ENCODE measurements around the gene DNER. TPM values are rescaled to one million over a fixed set of nuclear protein-coding genes. Genes with fewer than 3 reads are reported as not detected.

DNER gene
- polyA plus RNA-seq, 1 donor (not counting 4 experiments of a cell fraction or from before 2014, with no cell fraction given) = 8.5 TPM

- DNase-seq (ENCODE audit: low read depth, low spot score) = no peak
- Histone ChIP-seq H3K79me2 (ENCODE audit: control insufficient read depth, insufficient read depth, low read length) (no peaks in the 10 kb centered on the region), H3K4me2 (ENCODE audit: control insufficient read depth, extremely low read depth, insufficient read depth, low read depth, low read length) (no peak overlapping the region), H4K20me1 (ENCODE audit: control insufficient read depth, extremely low read depth, insufficient read depth, low read length) (no peaks in the 10 kb centered on the region), H3K9ac (ENCODE audit: control insufficient read depth, extremely low read depth, insufficient read depth, low read length) (no peak overlapping the region), H3K4me3 (ENCODE audit: control insufficient read depth in 2 of 3, extremely low read depth in 1 of 3, insufficient read depth in 2 of 3, low read depth in 1 of 3, low read length in 3 of 3) (no peak overlapping the region), H3K36me3 (ENCODE audit: control insufficient read depth in 2 of 2, extremely low read depth in 1 of 2, insufficient read depth in 2 of 2, low read length in 2 of 2) (no peaks in the 10 kb centered on the region), H2AFZ (ENCODE audit: control insufficient read depth, low read length) (no peak overlapping the region), H3K4me1 (ENCODE audit: control insufficient read depth, extremely low read depth, insufficient read depth, low read length) (no peaks in the 10 kb centered on the region), H3K27me3 (ENCODE audit: control insufficient read depth, extremely low read depth, insufficient read depth, low read length) (no peaks in the 10 kb centered on the region), H3K27ac (ENCODE audit: control insufficient read depth, insufficient read depth, low read length) (no peak overlapping the region), H3K9me3 (ENCODE audit: control insufficient read depth, low read depth, low read length) (no peaks in the 10 kb centered on the region), H3K9me1 (ENCODE audit: control insufficient read depth, extremely low read depth, insufficient read depth, low read length) (no peaks in the 10 kb centered on the region)
- dilution Hi-C loops (cut with MboI; ENCODE audit: extremely low pct_ligation_motif_present, low sequenced_read_pairs) = no loop called here
- TF ChIP-seq EZH2 (IDR thresholded peaks at IDR 0.05; ENCODE audit: low read length) = no peak
- no peak for FAIRE-seq
These were observed 61.6 kb downstream of the DNER start for GRCh38 chr2:229652796-229653195.

GRCh38 chr2:229650901-229651300, 63.5 kb downstream of the DNER start:
- no peak overlapping the region for H3K27ac ChIP-seq (ENCODE audit: control insufficient read depth, insufficient read depth, low read length)
- DNase-seq (ENCODE audit: low read depth, low spot score) (no peak), FAIRE-seq (no peak)
- no peak overlapping the region for H3K4me2 ChIP-seq (ENCODE audit: control insufficient read depth, extremely low read depth, insufficient read depth, low read depth, low read length)
- no peak overlapping the region for H3K9ac ChIP-seq (ENCODE audit: control insufficient read depth, extremely low read depth, insufficient read depth, low read length)
- no peaks in the 10 kb centered on the region for H3K9me1 ChIP-seq (ENCODE audit: control insufficient read depth, extremely low read depth, insufficient read depth, low read length)
- dilution Hi-C loops (cut with MboI; ENCODE audit: extremely low pct_ligation_motif_present, low sequenced_read_pairs) = no loop called here
- no peak overlapping the region for H2AFZ ChIP-seq (ENCODE audit: control insufficient read depth, low read length)
- H3K4me1 ChIP-seq (ENCODE audit: control insufficient read depth, extremely low read depth, insufficient read depth, low read length) = no peaks in the 10 kb centered on the region
- H3K4me3 ChIP-seq (ENCODE audit: control insufficient read depth in 2 of 3, extremely low read depth in 1 of 3, insufficient read depth in 2 of 3, low read depth in 1 of 3, low read length in 3 of 3) = no peak overlapping the region
- no peaks in the 10 kb centered on the region for H3K9me3 ChIP-seq (ENCODE audit: control insufficient read depth, low read depth, low read length)
- H3K79me2 ChIP-seq (ENCODE audit: control insufficient read depth, insufficient read depth, low read length) = no peaks in the 10 kb centered on the region
- TF ChIP-seq CTCF (optimal IDR thresholded peaks at IDR 0.05 in 1 of 3, IDR thresholded peaks at IDR 0.05 in 1 of 3, conservative IDR thresholded peaks at IDR 0.05 in 1 of 3; ENCODE audit: extremely low read depth in 1 of 3, insufficient read depth in 2 of 3, low read length in 3 of 3) = no peak
- no peak for TF ChIP-seq EZH2 (IDR thresholded peaks at IDR 0.05; ENCODE audit: low read length)
- no peaks in the 10 kb centered on the region for H3K27me3 ChIP-seq (ENCODE audit: control insufficient read depth, extremely low read depth, insufficient read depth, low read length)
- H4K20me1 ChIP-seq (ENCODE audit: control insufficient read depth, extremely low read depth, insufficient read depth, low read length) = no peaks in the 10 kb centered on the region
- H3K36me3 ChIP-seq (ENCODE audit: control insufficient read depth in 2 of 2, extremely low read depth in 1 of 2, insufficient read depth in 2 of 2, low read length in 2 of 2) = no peaks in the 10 kb centered on the region

GRCh38 chr2:229650059-229650458, 64.3 kb downstream of the DNER start:
- H3K4me1 ChIP-seq (ENCODE audit: control insufficient read depth, extremely low read depth, insufficient read depth, low read length) = no peaks in the 10 kb centered on the region
- DNase-seq (ENCODE audit: low read depth, low spot score) = no peak
- H3K79me2 ChIP-seq (ENCODE audit: control insufficient read depth, insufficient read depth, low read length) = no peaks in the 10 kb centered on the region
- no peaks in the 10 kb centered on the region for H3K9me3 ChIP-seq (ENCODE audit: control insufficient read depth, low read depth, low read length)
- FAIRE-seq = no peak
- no peak overlapping the region for H3K4me2 ChIP-seq (ENCODE audit: control insufficient read depth, extremely low read depth, insufficient read depth, low read depth, low read length)
- H4K20me1 ChIP-seq (ENCODE audit: control insufficient read depth, extremely low read depth, insufficient read depth, low read length) = no peaks in the 10 kb centered on the region
- TF ChIP-seq EZH2 (IDR thresholded peaks at IDR 0.05; ENCODE audit: low read length) (no peak), CTCF (optimal IDR thresholded peaks at IDR 0.05 in 1 of 3, IDR thresholded peaks at IDR 0.05 in 1 of 3, conservative IDR thresholded peaks at IDR 0.05 in 1 of 3; ENCODE audit: extremely low read depth in 1 of 3, insufficient read depth in 2 of 3, low read length in 3 of 3) (no peak)
- H3K9ac ChIP-seq (ENCODE audit: control insufficient read depth, extremely low read depth, insufficient read depth, low read length) = no peak overlapping the region
- no peaks in the 10 kb centered on the region for H3K9me1 ChIP-seq (ENCODE audit: control insufficient read depth, extremely low read depth, insufficient read depth, low read length)
- no peak overlapping the region for H3K4me3 ChIP-seq (ENCODE audit: control insufficient read depth in 2 of 3, extremely low read depth in 1 of 3, insufficient read depth in 2 of 3, low read depth in 1 of 3, low read length in 3 of 3)
- dilution Hi-C loops (cut with MboI; ENCODE audit: extremely low pct_ligation_motif_present, low sequenced_read_pairs) = no loop called here
- no peak overlapping the region for H3K27ac ChIP-seq (ENCODE audit: control insufficient read depth, insufficient read depth, low read length)
- no peak overlapping the region for H2AFZ ChIP-seq (ENCODE audit: control insufficient read depth, low read length)
- no peaks in the 10 kb centered on the region for H3K27me3 ChIP-seq (ENCODE audit: control insufficient read depth, extremely low read depth, insufficient read depth, low read length)
- no peaks in the 10 kb centered on the region for H3K36me3 ChIP-seq (ENCODE audit: control insufficient read depth in 2 of 2, extremely low read depth in 1 of 2, insufficient read depth in 2 of 2, low read length in 2 of 2)

All from keratinocyte (primary cell).